ENCODE data around the gene IRS2. TPM values are rescaled to one million over a fixed set of nuclear protein-coding genes. Genes with fewer than 3 reads are reported as not detected.

The IRS2 gene
- total RNA-seq, 4 donors from 2014 or later = 5.0 to 24.6 (median 7.5) TPM

DNA sequence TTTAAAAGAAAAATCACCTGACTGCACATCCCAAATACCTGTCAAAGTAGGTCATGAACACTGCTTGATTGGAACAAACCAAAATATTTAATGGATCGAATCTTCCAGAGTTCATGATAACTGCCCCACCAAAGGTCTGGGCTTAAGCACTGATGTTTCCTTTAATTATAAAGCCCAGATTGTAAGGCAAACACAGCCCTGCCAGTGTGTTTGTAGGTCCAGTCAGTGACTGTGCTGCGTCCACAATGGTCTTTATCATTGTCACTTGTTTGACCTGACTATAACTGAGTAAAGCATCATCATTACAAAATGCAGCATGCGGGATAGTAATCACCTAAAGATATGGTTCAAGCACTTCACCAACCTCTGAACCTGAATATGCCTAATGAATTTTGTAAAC lies 63.3 kb downstream of the IRS2 start:
- TF ChIP-seq, protein P1, sequence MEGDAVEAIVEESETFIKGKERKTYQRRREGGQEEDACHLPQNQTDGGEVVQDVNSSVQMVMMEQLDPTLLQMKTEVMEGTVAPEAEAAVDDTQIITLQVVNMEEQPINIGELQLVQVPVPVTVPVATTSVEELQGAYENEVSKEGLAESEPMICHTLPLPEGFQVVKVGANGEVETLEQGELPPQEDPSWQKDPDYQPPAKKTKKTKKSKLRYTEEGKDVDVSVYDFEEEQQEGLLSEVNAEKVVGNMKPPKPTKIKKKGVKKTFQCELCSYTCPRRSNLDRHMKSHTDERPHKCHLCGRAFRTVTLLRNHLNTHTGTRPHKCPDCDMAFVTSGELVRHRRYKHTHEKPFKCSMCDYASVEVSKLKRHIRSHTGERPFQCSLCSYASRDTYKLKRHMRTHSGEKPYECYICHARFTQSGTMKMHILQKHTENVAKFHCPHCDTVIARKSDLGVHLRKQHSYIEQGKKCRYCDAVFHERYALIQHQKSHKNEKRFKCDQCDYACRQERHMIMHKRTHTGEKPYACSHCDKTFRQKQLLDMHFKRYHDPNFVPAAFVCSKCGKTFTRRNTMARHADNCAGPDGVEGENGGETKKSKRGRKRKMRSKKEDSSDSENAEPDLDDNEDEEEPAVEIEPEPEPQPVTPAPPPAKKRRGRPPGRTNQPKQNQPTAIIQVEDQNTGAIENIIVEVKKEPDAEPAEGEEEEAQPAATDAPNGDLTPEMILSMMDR (IDR thresholded peaks at IDR 0.05) = no peak
- TF ChIP-seq POLR2A (IDR thresholded peaks at IDR 0.05) = no peak
- no peaks in the 10 kb centered on the region for H3K9me3 ChIP-seq
- DNase-seq = no peak
- 82 to 92% methylated on average over 3 of the region's 3 CpGs for WGBS, 2 donors
- no peak overlapping the region for H3K4me3 ChIP-seq
- peaks cover 0 to 5% (median 0%) of the 10 kb centered on the region in 4 donors for H3K27me3 ChIP-seq
- H3K4me1 ChIP-seq = no peaks in the 10 kb centered on the region
- intact Hi-C loops (cut with DNase I) = no loop called here
- no peak overlapping the region for H3K27ac ChIP-seq
- no peaks in the 10 kb centered on the region for H3K36me3 ChIP-seq

DNA sequence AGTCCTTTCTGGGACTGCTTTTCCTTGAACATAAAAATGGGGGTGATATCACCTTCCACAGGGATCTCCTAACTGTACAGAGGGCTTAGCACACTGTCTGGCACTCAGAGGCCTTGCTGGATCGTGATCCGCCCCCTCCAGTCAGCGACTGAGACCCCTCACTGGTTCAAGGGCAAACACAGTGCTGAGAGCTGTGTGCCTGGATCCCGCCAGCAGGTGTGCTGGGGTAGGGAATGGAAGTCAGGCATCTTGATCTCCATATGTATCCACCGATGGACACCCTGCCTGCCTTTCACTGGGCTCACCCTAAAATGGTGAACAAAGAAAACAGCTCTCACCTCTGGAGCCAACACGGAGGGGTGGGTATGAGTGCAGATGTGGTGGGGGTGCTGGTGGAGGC lies 64.3 kb downstream of the IRS2 start:
- H3K4me3 ChIP-seq = no peak overlapping the region
- H3K4me1 ChIP-seq = no peaks in the 10 kb centered on the region
- no peak for DNase-seq
- intact Hi-C loops (cut with DNase I) = no loop called here
- 60 to 71% methylated on average over 3 to 5 of the region's 6 CpGs for WGBS, 2 donors
- no peaks in the 10 kb centered on the region for H3K9me3 ChIP-seq
- TF ChIP-seq POLR2A (IDR thresholded peaks at IDR 0.05) = no peak
- no peaks in the 10 kb centered on the region for H3K36me3 ChIP-seq
- no peak overlapping the region for H3K27ac ChIP-seq
- no peaks in the 10 kb centered on the region for H3K27me3 ChIP-seq

DNA sequence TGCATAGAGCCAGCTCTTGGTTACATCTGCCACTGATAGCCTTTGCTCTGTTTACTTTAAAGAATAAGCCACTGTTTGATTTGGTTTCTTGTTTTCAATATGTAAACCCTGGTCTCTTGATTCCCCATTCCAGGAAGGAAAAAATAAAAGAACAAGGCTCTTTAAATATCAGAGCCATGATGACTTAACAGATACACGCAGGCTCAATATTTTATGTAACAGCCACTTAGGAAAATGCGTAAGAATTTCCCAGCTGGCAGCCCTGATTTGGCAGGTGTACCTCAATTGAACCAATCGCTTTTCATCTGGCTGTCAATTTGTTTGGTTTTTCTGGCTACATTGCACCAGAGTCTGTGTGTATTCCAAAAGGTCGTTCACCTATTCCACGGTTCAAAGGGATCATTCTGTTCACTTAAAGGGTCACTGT lies 65.6 kb downstream of the IRS2 start:
- no peaks in the 10 kb centered on the region for H3K9me3 ChIP-seq
- DNase-seq = no peak
- no peak for TF ChIP-seq POLR2A (IDR thresholded peaks at IDR 0.05)
- TF ChIP-seq, protein P1 (IDR thresholded peaks at IDR 0.05) = no peak
- no peak overlapping the region for H3K27ac ChIP-seq
- 45 to 49% methylated on average over 5 of the region's 5 CpGs for WGBS, 2 donors
- intact Hi-C loops (cut with DNase I) = no loop called here
- H3K4me1 ChIP-seq = no peaks in the 10 kb centered on the region
- no peak overlapping the region for H3K4me3 ChIP-seq
- H3K27me3 ChIP-seq = no peaks in the 10 kb centered on the region
- no peaks in the 10 kb centered on the region for H3K36me3 ChIP-seq

DNA sequence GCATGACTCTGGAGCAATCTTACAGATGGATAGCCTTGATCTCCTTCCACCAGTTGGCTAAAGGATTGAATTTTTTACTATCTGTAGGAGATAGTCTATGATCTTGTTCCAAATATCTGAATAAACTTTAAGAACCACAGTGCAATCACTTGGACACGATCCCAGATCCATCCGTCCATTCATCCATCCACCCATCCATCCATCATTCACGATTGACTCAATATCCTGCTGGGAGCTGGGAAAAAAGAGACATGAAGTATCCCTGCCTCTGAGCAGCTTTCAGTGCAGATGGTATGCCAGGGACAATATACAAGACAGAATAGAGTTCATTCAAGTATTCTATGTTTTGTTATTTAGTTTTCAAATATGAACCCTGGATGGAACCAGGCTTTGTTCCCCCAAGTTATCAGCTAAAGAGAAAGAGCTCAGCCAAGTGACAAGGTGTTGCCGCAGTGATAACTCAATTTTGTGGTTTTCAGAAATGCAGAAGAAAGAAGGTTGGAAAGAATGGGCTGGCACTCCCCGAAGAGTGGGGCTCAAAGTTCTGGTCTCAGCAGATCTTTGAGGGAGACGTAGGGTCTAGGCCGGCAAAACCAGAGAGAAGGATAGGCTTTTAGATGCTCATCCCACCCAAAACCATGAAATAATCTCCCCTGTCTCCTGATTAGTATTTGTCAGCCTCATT lies 66.3 kb downstream of the IRS2 start:
- no peak overlapping the region for H3K27ac ChIP-seq
- TF ChIP-seq, protein P1 (IDR thresholded peaks at IDR 0.05) = no peak
- TF ChIP-seq POLR2A (IDR thresholded peaks at IDR 0.05) = no peak
- H3K4me3 ChIP-seq = no peak overlapping the region
- 49 to 55% methylated on average over 7 of the region's 7 CpGs for WGBS, 2 donors
- intact Hi-C loops (cut with DNase I) = no loop called here
- no peak for DNase-seq
- H3K4me1 ChIP-seq = no peaks in the 10 kb centered on the region
- H3K36me3 ChIP-seq = no peaks in the 10 kb centered on the region
- H3K27me3 ChIP-seq = peaks cover 0 to 1% (median 0%) of the 10 kb centered on the region in 4 donors
- no peaks in the 10 kb centered on the region for H3K9me3 ChIP-seq

DNA sequence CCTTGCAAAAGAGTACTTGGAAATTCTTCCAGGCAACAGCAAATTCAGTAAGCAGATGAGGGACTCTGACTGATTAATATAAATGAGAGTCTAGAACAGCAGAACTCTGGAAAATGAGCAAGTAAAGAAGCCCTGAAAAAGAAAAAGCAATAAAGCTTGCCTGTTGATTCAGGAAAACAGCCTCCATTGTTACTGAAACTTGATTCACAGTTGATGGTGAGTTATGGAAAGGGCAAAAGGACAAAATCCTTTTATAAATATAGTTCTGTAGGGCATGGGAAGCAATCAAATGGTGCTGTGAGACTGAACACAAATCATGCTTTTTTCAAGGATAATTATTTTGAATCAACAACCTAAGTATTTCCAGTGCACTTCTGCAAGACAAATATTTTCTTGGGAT lies 67.7 kb downstream of the IRS2 start:
- Histone ChIP-seq H3K36me3 (no peaks in the 10 kb centered on the region), H3K4me3 (no peak overlapping the region), H3K27me3 (peaks cover 0 to 7% (median 0%) of the 10 kb centered on the region in 4 donors), H3K27ac (no peak overlapping the region), H3K4me1 (no peaks in the 10 kb centered on the region), H3K9me3 (no peaks in the 10 kb centered on the region)
- no peak for DNase-seq
- TF ChIP-seq POLR2A (IDR thresholded peaks at IDR 0.05) = no peak
- TF ChIP-seq, protein P1 (IDR thresholded peaks at IDR 0.05) = no peak
- intact Hi-C loops (cut with DNase I) = no loop called here

DNA sequence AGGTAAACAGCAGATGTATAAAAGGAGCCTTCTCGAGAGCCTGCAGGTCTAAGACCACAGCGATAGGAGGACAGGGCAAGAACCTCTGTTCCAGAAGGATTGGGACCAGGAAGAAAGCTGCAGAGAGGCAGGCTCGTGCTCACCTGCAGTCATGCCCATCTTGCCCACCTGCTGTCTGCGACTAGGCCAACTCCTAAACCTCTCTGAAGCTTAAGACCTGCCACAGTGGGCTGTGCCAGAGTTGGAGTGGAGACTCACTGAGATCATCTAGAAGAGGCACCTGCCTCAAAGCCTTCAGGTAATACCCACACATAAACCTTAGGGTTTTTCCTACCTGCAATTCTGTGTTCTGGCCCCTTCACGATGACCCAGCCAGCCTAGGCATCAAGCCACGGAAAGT lies 68.7 kb downstream of the IRS2 start:
- H3K4me1 ChIP-seq = no peaks in the 10 kb centered on the region
- H3K27me3 ChIP-seq = peaks cover 0 to 7% (median 0%) of the 10 kb centered on the region in 4 donors
- no peaks in the 10 kb centered on the region for H3K9me3 ChIP-seq
- no peaks in the 10 kb centered on the region for H3K36me3 ChIP-seq
- WGBS, 2 donors = 81 to 91% methylated on average over 6 of the region's 6 CpGs
- TF ChIP-seq POLR2A (IDR thresholded peaks at IDR 0.05) = no peak
- TF ChIP-seq, protein P1 (IDR thresholded peaks at IDR 0.05) = no peak
- DNase-seq = no peak
- no peak overlapping the region for H3K4me3 ChIP-seq
- no peak overlapping the region for H3K27ac ChIP-seq
- intact Hi-C loops (cut with DNase I) = no loop called here
